Measurements from ENCODE around the gene PDGFC. TPM values are rescaled to one million over a fixed set of nuclear protein-coding genes. Genes with fewer than 3 reads are reported as not detected.

The PDGFC gene
- total RNA-seq, 1 donor from 2014 or later: not detected

DNA sequence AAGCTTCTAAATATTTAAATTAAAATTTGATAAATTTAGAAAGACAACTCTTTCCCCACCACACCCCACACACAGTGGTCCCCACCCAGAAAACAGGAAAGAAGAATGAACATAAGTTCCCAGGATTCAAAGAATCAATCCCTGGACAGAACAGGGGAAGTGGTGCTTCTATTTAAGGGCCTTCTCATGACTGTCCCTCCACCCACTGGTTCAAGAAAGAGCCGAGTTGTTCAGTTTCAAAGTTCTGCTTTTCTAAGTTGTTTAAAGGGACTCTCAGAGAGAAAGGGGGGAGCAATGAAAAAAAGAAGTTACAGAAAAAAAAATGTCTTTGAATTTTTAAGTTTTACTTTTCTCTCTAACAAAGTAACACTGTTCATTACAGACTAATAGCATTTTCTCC lies 195.8 kb downstream of the PDGFC start:
- Mint-ChIP-seq H3K9me3 (no peaks in the 10 kb centered on the region), H3K4me3 (no peak overlapping the region), H3K4me1 (no peaks in the 10 kb centered on the region), H3K27ac (no peak overlapping the region), H3K27me3 (no peaks in the 10 kb centered on the region), H3K36me3 (ENCODE audit: low read depth) (no peaks in the 10 kb centered on the region)
- TF ChIP-seq, protein P1, sequence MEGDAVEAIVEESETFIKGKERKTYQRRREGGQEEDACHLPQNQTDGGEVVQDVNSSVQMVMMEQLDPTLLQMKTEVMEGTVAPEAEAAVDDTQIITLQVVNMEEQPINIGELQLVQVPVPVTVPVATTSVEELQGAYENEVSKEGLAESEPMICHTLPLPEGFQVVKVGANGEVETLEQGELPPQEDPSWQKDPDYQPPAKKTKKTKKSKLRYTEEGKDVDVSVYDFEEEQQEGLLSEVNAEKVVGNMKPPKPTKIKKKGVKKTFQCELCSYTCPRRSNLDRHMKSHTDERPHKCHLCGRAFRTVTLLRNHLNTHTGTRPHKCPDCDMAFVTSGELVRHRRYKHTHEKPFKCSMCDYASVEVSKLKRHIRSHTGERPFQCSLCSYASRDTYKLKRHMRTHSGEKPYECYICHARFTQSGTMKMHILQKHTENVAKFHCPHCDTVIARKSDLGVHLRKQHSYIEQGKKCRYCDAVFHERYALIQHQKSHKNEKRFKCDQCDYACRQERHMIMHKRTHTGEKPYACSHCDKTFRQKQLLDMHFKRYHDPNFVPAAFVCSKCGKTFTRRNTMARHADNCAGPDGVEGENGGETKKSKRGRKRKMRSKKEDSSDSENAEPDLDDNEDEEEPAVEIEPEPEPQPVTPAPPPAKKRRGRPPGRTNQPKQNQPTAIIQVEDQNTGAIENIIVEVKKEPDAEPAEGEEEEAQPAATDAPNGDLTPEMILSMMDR (IDR thresholded peaks at IDR 0.05): no peak
- ATAC-seq (ENCODE audit: low read depth) (no peak), DNase-seq (no peak)
- CTCF ChIA-PET: no interaction called here
- intact Hi-C loops (cut with micrococcal nuclease): no loop called here
- POLR2A ChIA-PET: no interaction called here

DNA sequence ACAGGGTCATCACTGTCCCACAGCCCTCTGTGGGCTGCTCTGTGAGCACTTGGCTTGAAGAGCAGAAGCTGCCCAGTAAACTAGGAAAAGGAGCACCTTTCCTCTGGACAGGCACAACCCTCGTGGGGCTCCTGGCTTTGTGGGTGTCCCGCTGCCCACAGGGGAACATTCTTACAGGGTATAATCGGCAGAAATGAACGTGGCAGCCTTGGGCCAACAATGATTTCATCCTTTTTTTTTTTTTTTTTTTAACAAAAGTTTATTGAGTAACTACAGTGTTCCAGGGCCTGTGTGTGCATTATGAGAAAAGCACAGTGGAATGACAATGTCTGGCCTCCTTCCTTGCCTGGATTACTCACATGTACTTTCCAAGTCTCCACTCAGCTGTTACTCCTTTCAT lies 197.2 kb downstream of the PDGFC start:
- no peaks in the 10 kb centered on the region for H3K4me1 Mint-ChIP-seq
- TF ChIP-seq, protein P1 (IDR thresholded peaks at IDR 0.05): no peak
- ChIA-PET POLR2A (interaction anchor here (0.6 to 0.7 kb wide), 2 partner anchors 51 to 820 kb away, joined by 5 to 6 read pairs; no protein-coding TSS in a partner anchor), CTCF (no interaction called here)
- H3K27ac Mint-ChIP-seq: no peak overlapping the region
- ATAC-seq (ENCODE audit: low read depth) (no peak), DNase-seq (no peak)
- H3K9me3 Mint-ChIP-seq: no peaks in the 10 kb centered on the region
- H3K27me3 Mint-ChIP-seq: no peaks in the 10 kb centered on the region
- no peak overlapping the region for H3K4me3 Mint-ChIP-seq
- no peaks in the 10 kb centered on the region for H3K36me3 Mint-ChIP-seq (ENCODE audit: low read depth)
- intact Hi-C loops (cut with micrococcal nuclease): no loop called here

DNA sequence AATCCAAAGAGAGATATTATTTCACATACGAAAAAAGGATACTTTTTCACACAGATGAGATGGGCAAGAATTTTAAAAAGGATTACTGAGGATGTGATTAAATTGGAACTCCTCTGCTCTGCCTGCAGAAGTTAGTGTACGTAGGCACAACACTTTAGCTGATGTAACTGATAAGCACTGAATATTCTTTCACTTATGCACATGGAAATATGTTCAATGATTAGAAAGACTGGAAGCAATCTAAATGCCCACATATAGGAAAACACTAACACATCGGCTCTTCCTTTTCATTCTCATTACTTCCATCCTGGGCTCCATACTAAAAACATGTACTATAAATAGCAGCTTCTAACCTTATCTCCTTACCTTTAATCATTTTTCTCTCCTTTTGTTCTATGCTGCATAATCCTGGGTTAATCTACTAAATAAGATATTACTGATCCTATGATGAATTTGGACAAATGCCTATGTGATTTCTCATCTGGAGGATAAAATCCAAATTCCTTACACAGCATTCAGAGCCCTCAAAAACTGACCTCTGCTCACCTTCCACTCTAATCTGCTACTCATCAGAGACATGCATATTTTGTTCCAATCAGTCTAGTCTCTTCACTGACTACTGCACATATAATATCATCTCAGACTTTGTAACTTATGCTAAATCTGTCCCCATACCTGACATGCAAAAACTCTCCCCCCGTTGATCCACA lies 197.8 kb downstream of the PDGFC start:
- Mint-ChIP-seq H3K9me3 (no peaks in the 10 kb centered on the region), H3K36me3 (ENCODE audit: low read depth) (no peaks in the 10 kb centered on the region), H3K4me1 (no peaks in the 10 kb centered on the region), H3K27ac (no peak overlapping the region), H3K27me3 (no peaks in the 10 kb centered on the region), H3K4me3 (no peak overlapping the region)
- no peak for ATAC-seq (ENCODE audit: low read depth)
- TF ChIP-seq, protein P1 (IDR thresholded peaks at IDR 0.05): no peak
- ChIA-PET CTCF (no interaction called here), POLR2A (interaction anchor here (0.6 kb wide), 1 partner anchor 52 kb away, joined by 6 read pairs; no protein-coding TSS in a partner anchor)
- no peak for DNase-seq
- intact Hi-C loops (cut with micrococcal nuclease): no loop called here

DNA sequence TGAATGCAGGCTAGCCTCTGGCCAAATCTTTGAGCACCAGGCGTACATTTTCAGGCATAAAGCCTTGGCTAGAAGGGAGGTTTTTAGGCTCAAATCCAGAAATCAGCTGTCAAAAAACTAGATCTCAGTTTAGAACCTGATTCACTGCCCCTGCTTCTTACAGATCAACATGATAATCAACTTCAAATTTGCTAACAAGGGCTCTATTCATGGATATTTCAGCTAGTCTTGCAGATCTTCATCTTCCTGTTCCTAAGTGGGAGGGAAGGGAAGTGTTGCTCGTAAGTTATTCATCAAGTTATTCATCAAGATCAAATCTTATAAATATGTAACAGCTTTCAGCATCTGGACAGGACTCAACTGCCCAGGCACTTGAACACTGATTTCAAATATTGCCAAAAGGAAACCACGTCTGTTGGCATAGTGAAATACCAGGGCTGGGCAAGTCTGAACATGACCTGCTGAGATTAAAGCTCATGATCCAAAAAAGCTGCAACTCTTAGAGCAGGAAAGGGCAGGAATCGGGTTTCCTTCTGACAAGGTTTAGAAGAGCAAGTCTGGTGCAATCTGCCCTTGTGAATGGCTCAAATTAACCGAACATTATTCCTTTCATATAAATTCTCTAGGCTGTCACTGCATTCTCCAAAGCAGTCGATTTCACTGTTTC lies 200.3 kb downstream of the PDGFC start:
- ChIA-PET POLR2A (no interaction called here), CTCF (no interaction called here)
- Mint-ChIP-seq H3K27ac (no peak overlapping the region), H3K27me3 (no peaks in the 10 kb centered on the region), H3K36me3 (ENCODE audit: low read depth) (no peaks in the 10 kb centered on the region), H3K4me1 (no peaks in the 10 kb centered on the region), H3K9me3 (peaks cover 2% of the 10 kb centered on the region), H3K4me3 (no peak overlapping the region)
- intact Hi-C loops (cut with micrococcal nuclease): no loop called here
- ATAC-seq (ENCODE audit: low read depth) (no peak), DNase-seq (no peak)
- TF ChIP-seq, protein P1 (IDR thresholded peaks at IDR 0.05): no peak

DNA sequence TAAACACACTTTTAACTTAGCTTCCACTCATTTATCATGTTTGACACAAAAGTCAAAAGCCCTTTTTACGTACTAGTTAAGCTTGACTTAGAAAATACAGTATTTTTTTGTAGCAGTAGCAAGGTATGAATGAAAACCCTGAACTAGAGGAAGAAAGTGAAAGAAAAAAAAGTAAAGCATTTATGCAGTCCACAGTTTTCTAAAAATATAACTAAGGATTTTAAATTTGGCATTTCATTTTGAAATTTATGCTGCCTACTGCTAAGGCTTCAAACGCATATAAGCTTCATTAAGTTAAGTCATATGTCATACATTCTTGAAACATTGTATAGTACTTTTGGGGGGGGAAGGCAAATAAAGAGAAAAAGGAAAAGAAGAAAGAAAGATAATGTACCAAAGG lies 201.5 kb downstream of the PDGFC start:
- intact Hi-C loops (cut with micrococcal nuclease): no loop called here
- CTCF ChIA-PET: no interaction called here

More for the DNA sequence above, 201.5 kb downstream of the PDGFC start:
- ATAC-seq (ENCODE audit: low read depth) (no peak), DNase-seq (no peak)
- POLR2A ChIA-PET: no interaction called here
- H3K27me3 Mint-ChIP-seq: no peaks in the 10 kb centered on the region
- H3K27ac Mint-ChIP-seq: no peak overlapping the region
- H3K4me1 Mint-ChIP-seq: no peaks in the 10 kb centered on the region
- TF ChIP-seq, protein P1 (IDR thresholded peaks at IDR 0.05): no peak
- no peaks in the 10 kb centered on the region for H3K36me3 Mint-ChIP-seq (ENCODE audit: low read depth)
- no peak overlapping the region for H3K4me3 Mint-ChIP-seq
- H3K9me3 Mint-ChIP-seq: peaks cover 2% of the 10 kb centered on the region
